Renal cortex interstitium (tissue), 11 donors: ENCODE results near the gene TRABD2B. TPM values are rescaled to one million over a fixed set of nuclear protein-coding genes. Genes with fewer than 3 reads are reported as not detected.

Experiments used
- DNase-seq, 11 donors: peaks; one replicate each; pipeline ENCODE4 v3.0.0-alpha.2; 2013; ENCODE audit warnings: low read depth in 9 of 11, low spot score in 4 of 11; ENCODE audit errors: extremely low read depth in 1 of 11
- polyA plus RNA-seq, 3 donors: library from polyadenylated mRNA; unstranded; fragments of 120-200 nt; gene quantifications; one replicate each; pipeline ENCODE4 v1.2.1, GENCODE V29; 2013; ENCODE audit not compliant: insufficient read length in 3 of 3

The TRABD2B gene
- polyA plus RNA-seq, 3 donors: 18.7 to 28.0 (median 27.9) TPM

DNA sequence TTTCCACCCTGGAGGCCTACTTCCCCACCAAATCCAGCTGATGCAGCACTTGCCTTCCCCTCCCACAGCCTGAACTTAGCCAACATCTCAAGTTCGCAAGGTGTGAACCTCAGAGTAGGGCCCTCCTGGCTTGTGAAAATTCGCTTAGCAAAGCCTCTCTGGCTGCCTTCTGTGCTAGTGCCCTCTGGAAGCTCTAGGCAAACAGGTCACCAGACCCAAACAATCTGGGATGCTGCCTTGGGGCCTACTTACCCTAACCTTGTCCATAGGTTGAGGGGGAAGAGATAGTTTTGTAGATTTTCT lies 30.3 kb upstream of the TRABD2B start:
- no peak for DNase-seq

DNA sequence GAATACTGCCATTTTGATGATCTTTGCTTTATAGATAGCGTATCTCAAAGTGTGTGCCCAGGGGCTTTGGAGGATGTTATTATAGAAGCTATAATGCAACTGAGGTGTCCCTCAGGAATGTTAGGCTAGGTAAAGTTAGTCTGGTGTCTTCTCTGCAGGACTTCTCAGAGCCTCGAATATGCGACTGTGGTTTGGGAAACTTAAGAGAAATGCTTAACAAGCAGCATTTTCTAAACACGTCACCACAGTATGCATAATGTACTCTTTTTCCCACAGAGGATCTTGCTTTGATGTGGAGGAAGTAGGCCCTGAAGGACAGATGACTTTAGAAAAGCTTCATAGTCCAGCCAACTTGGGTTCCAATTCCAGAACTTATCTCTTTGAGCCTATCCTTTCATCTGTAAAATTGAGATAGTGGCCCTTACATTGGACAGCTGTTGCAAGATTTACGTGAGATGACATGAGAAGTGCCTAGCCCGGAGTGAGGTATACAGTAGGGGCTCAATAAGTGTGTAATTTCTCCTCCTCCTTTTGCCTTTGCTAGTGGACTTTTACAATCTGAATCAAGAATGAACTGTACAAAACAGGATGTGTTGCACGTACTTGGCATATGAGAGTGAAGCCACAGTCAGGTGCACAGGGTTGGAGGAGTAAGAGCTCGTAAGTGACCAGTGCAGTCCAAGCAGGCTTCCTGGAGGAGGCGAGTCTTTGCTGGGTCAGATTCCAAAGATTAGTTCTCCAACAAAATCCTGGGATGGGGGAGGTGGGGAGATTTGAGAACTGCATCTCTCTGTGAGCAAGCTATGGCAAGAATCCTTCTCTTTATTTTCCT lies 29.7 kb upstream of the TRABD2B start:
- no peak for DNase-seq

DNA sequence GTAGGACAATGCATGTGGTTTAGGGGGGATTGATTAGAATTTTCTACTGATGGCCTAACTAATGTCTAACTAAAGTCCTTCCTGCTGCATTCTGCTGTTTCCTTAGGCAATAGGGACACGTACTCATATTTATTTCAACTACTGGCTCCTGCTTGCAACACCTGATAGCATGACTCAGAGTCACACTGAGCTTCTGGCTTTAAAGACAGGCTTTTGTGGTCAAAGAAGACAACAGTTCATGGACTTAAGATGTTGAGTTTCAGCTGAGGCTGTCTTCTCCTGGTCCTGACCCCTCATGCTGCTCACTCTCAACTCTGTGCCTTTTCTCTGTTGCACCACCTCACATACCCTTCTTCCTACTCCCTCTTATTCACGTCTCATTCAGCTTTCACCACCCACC lies 29.1 kb upstream of the TRABD2B start:
- DNase-seq: no peak

DNA sequence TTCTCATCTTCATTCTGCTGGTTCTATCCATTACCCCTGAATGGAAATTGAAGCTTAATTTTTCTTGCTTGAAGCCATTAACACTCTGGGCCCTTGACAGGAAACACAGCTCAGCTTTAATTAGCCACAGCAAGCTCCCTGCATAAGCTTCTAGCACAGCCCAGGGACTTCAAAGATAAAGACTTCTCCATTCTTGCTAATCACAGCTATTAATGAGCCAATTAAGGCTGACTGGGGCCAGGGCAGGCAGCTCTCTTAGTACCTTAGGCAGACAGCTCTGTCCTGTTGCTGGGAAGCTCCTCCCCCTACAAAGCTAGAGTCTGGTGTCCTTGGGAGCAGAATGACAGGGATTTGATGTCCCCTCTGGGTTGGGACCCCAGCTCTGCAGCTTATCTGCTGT lies 27.9 kb upstream of the TRABD2B start:
- DNase-seq: no peak

DNA sequence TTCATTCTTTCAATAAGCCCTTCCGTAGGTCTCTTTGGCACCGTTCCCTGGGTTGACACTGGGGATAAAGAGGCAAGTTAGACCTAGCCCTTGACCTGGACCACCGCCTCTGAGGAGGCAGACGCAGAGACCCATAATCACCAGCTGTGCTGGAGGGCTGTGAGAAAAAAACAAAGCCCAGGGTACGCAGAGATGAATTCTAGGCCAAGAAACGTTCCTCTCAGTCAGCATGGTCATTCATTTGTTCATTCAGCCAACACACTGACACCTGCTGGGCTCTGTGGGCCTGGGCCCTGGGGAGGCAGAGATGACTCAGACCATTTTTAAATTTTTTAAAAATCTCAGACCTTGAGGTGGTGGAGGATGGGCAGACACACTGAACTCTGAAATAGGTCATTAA lies 26.3 kb upstream of the TRABD2B start:
- no peak for DNase-seq

DNA sequence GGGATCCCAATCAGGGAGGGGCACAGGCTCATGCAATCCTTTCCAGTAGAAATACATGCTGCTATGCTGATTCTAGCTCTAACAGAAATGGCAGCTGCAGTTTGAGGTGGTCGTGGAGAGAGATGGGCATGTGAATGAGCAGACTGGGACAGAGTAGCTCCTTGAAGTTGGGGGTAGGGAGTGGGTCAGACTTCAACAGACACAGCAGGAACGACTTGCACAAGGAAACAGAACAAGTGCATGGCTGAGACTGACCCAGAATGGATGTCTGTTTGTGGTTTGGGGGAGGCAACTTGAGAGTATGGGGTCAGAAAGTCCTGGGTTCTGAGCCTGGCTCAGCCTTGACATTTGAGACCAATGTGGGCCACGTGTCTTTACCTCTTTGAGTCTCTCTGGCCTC lies 25.1 kb upstream of the TRABD2B start:
- DNase-seq: no peak

DNA sequence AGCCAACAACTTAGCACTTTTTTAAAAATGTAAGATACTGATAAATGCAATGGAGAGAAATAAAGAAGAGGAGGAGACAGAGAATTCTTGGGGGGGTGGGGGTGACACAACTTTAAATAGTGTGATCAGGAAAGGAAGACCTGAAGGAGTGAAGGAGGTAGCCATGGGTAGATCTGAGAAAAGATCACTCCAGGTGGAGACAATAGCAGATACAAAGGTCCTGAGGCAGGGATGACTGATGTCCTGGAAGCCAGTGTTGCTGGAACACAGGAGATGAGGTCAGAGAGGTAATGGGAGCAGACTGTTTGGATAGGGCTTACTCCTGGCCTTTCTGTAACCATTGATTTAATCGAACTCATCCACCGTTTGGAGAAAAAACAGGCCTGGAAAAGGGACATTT lies 24.6 kb upstream of the TRABD2B start:
- DNase-seq: no peak

DNA sequence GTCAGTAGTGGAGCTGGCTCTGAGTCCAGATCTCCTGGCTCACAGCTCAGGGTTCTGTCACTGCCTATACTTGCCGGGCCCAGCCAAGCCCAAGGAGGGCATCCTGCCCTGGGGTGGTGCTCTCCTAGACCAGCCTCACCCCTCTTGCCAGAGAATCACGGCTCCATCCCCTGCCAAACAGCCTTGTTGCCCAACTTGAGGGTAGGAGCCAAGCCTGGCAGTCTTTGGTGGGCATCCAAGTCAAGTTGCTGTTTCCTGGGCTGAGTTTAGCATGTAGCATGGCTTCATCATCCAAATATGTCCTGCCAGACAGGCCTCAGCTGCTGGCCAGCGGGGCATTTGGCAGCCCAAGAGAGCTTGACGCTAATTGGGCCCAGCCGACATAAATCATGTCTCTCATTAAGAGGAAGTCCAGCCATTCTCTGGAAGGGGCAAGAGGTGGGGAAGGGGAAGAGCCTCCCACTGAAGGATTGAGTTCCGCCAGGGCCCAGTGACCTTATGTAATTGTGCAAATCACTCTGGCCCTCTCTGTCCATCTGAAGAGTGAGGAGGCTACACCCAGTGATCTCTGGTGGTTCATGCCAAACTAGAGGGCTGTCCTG lies 22.6 kb upstream of the TRABD2B start:
- peak in 1 of 11 donors; percentile 46 for DNase-seq

DNA sequence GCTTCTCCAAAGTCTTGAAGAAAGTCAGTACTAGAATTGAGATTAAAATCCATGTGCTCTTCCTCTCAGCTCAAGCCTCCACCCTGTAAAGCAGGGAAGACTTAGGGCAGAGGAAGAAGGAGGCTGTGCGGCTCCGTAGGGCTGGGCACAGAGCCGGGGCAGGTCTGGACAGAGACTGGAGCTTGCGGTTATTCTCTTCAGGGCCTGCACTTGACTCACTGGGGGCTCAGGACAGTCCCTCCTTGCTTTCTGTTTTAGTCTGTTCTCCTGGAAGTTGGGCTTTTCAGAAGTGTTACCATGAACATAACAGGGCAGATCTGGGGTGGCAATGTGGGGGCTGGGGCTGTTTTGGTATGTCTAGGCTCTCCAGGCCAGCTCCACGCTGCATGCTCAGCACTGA lies 21.6 kb upstream of the TRABD2B start:
- DNase-seq: no peak

DNA sequence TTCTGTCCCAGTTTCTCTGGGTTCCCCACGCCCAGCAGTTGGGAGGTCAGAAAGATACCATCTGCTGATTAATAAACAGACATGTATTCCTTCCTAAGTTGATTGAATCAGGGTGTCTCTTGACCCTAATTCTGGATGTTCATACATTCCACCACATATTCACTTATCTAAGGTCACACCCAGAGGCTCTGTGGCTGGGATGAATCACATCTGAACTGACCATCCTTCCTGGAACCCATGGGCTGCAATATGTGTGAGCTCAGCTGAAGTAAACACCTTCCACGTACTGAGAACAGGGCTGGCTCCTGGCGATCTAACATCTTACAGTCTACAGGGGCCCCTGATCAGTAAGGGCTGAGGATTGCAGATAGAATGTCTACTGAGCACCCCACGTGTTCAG lies 20.5 kb upstream of the TRABD2B start:
- DNase-seq: no peak

DNA sequence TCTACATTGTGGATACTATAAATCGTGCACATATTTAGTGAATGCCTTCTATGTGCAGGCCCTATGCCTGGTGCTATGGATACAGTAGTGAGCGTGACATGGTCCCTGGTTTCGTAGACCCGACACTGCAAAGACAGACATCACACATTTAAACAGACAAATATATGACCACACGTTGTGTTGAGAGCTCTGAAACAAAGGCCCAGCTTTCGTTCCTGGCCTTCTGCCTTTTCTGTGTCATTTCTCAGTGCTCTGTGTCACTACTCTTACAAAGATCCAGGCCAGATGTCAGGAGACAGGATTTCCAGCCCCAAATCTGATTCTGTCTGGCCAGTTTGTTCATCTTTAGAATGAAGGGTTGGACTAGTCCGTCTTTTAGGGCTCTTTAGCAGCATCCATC lies 19.3 kb upstream of the TRABD2B start:
- peak in 1 of 11 donors; percentile 52 for DNase-seq

DNA sequence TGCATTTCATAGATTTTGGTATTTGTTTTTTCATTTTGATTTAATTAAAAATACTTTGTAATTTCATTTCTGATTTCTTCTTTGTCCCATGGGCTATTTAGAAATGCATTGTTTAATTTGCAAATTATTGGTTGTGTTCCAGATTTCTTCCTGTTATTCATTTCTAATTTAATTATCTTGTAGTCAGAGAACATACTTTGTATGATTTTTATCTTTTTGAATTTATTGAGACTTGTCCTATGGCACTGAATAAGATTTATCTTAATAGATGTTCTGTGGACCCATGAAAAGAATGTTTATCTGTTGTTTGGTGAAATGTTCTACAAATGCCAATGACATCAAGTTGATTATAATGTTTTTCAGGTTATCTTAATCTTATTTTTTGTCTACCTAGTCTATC lies 16.1 kb upstream of the TRABD2B start:
- no peak for DNase-seq

DNA sequence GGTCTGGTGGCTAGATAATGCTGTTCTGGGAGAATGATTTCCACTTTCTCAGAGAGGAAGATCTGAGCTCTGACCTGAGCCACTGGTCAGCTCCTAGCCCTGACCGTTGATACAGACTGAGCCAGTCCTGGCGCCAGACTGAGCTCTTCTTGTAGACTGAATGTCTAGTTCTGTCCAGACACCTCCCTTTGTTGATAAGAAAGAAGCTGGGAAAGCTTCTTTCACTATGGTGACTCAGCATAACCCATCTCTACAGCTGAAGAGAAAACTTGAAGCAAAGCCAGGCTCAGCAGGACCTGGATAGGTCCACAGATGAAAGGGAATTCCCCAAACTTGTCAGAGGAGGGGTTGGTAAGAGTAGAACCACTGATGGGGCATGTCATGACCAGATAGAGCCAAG lies 9.9 kb upstream of the TRABD2B start:
- no peak for DNase-seq

DNA sequence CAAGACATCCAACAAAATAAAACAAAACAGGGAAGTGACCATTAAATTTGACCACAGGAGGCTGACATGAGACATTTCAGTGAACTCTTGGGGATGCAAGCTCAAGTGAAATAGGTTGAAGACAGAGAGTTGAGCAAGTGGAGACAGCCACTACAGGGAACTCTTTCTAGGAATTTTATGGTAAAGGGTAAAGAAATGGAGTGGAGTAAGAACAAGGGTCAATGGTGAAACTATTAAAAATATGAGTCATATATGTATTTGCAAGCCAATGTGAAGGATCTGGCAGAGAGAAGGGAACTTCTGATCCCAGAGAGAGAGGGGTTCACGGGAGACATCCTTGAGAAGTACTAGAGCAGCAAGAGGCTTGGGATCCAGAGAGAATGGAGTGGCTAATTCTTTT lies 9.1 kb upstream of the TRABD2B start:
- no peak for DNase-seq

DNA sequence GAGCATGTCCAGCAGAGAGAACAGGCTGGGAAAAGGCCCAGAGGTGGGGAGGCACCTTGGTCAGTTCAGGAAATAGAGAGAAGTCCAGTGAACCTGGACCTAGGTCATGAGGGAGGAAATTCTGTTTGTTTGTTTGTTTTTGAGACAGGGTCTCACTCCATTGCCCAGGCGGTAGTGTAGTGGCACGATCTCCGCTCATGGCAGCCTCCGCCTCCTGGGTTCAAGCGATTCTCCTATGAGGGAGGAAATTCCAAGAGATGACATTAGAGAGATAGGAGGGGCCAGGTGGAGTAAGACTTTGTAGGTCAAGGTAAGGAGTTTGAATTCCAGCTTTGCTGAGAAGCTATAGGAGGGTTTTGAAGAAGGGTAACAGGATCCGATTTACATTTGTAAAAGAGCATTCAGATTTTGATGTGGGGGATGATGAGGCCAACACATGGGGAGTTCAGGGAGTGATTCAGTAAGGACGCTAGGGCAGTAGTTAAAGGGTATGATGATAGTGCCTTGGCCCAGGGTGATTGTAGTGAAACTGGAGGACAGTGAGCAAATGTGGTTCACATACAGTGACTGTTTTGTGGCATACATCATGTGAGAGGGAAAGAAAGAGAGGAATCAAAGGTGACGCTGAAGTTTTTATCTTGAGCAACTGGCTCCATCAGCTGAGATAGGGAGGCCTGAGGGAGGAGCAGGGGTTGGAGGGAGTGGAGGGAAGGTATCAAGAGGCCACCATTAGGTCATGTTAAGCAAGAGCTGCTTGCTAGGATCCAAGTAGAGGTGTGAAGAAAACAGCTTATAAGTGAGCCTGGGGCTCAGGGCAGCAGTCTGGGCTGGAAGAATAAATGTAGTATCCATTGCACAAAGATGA lies 8.3 kb upstream of the TRABD2B start:
- no peak for DNase-seq

DNA sequence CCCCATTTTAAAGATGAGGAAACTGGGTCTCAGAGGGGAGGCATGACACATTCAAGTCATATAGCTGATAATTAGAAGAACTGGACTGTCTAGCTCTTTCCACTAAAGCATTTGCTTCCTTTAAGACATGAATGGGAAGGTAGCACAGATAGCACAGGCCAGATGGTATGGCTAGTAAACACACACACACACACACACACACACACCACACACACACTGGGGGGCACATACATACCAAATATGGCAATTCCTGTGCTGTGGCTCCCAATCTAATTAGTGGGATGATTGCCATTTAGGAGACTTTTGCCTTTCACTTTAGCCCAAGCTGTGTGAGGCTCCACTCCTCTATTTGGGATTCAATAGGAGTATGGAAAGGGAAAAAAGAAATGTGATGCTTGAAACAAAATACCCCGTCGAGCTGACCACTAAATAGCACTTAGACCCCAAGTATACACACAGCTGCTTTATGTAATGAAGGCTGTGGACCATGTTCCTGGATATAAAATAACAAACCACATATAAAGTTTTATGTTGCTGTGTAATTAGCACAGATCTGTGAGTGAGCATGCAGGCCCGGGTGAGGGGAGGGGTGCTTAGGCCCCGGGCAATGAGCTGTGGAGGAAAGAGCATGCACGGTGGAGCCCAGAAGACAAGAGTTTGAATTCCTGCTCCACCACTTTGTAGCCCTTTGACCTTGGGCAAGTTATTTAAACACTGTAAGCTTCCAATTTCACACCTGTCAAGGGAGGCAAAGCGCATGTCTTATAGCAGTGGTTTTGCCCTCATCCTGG lies 6.8 kb upstream of the TRABD2B start:
- peak in 8 of 11 donors; percentile 54 to 85 (median 72) for DNase-seq

DNA sequence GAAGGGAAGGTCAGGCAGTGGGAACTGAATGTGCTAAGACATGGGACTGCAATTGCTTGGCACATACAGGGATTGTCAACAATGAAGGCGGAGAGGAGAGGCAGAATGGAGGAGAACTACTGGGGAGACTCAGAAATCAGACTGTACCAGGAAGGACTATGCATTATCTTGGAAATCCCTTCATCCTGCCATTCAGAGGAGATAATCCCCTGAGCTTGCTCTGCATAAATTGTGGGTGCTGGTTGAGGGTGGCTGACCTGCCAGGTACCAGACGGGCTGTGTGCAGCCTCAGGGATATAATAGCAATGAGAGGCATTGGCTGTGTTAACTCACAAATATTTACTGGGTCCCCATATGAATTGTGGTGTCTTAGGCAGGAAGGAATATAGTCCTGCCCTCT lies 5.0 kb upstream of the TRABD2B start:
- no peak for DNase-seq

DNA sequence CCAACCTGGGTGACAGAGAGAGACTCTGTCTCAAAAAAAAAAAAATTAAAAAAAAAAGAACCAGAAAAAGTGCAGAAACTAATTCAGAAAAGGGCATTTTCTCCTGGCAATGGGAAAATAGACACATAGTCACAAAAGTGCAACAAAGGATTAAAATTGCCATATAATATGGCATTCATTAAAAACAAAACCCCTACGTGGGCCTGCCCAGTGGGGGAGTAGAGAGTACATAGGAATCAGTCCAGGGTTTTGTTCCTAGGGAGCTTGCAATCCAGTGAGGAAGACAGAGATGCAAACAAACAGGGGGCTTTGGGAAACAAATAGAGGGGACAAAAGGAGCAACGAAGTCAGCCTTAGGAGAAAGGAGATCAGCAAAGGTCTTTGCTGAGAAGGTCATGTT lies 4.5 kb upstream of the TRABD2B start:
- no peak for DNase-seq

DNA sequence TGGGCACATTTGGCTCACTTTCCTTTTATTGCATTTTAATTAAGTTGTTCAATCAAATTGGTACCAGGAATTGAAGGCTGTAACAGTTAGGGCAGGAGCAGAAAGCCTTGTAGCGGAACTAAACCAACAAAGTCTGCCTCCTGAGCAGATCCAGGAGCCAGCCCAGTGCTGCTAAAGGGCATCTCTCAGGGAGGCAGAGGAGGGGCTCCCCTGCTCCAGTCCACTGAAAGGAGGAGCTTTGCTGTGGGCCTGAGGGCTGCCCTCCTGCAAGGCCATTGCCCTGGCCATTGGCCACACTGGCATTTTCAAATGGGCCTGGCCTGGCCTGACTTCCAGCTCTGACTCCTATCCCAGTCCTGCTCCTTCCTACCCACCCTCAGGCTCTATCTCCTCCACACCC lies 3.7 kb upstream of the TRABD2B start:
- no peak for DNase-seq
